AG10803 (cell line): Measurements from ENCODE around the gene SIRT3.
"Not testable (repeated sequence)": the region's sequence is repeated elsewhere in the genome, so short reads cannot be mapped to it uniquely, and the experiment has no call there.

Experiments
- DNase-seq: peaks from one replicate; pipeline ENCODE4 v3.0.0; 2010; ENCODE audit warnings: low read depth
- H3K4me3 ChIP-seq: 2 replicates; pipeline ENCODE4 v1.5.1; 2011; ENCODE audit warnings: mild to moderate bottlenecking, low read length, control low read depth
- CTCF ChIP-seq: conservative IDR thresholded peaks from 2 replicates; pipeline ENCODE4 v1.5.1; 2011; ENCODE audit warnings: mild to moderate bottlenecking, low read length, control low read depth, inconsistent platforms

Gene SIRT3

GRCh38 chr11:250740-251299, 14.7 kb upstream of the SIRT3 start:
- peak; percentile 52 for DNase-seq
- H3K4me3 ChIP-seq: no peak overlapping the region
- TF ChIP-seq CTCF: peak; percentile 68

GRCh38 chr11:250274-250673, 14.1 kb upstream of the SIRT3 start:
- TF ChIP-seq CTCF: no peak
- no peak overlapping the region for H3K4me3 ChIP-seq
- no peak for DNase-seq

GRCh38 chr11:249062-249461, 12.9 kb upstream of the SIRT3 start:
- TF ChIP-seq CTCF: no peak
- H3K4me3 ChIP-seq: no peak overlapping the region
- no peak for DNase-seq

GRCh38 chr11:244376-244775, 8.2 kb upstream of the SIRT3 start:
- TF ChIP-seq CTCF: no peak
- no peak for DNase-seq
- no peak overlapping the region for H3K4me3 ChIP-seq

- no peak for DNase-seq
- H3K4me3 ChIP-seq: no peak overlapping the region
- TF ChIP-seq CTCF: no peak
Measured at GRCh38 chr11:241634-242033, 5.5 kb upstream of the SIRT3 start.

GRCh38 chr11:240315-240714, 4.2 kb upstream of the SIRT3 start:
- no peak for DNase-seq
- no peak overlapping the region for H3K4me3 ChIP-seq
- no peak for TF ChIP-seq CTCF

GRCh38 chr11:238346-238745, 2.2 kb upstream of the SIRT3 start:
- not testable (repeated sequence) for H3K4me3 ChIP-seq, DNase-seq
